GM21515 (cell line): Measurements from ENCODE around the gene ZNF578.
"Not testable (repeated sequence)": the region's sequence is repeated elsewhere in the genome, so short reads cannot be mapped to it uniquely, and the experiment has no call there.

Source experiments
- ATAC-seq: cut with Tn5 transposase; IDR thresholded peaks from one replicate; pipeline ENCODE4 v1.9.1; 2021; ENCODE audit not compliant: unreplicated experiment

The ZNF578 gene

DNA sequence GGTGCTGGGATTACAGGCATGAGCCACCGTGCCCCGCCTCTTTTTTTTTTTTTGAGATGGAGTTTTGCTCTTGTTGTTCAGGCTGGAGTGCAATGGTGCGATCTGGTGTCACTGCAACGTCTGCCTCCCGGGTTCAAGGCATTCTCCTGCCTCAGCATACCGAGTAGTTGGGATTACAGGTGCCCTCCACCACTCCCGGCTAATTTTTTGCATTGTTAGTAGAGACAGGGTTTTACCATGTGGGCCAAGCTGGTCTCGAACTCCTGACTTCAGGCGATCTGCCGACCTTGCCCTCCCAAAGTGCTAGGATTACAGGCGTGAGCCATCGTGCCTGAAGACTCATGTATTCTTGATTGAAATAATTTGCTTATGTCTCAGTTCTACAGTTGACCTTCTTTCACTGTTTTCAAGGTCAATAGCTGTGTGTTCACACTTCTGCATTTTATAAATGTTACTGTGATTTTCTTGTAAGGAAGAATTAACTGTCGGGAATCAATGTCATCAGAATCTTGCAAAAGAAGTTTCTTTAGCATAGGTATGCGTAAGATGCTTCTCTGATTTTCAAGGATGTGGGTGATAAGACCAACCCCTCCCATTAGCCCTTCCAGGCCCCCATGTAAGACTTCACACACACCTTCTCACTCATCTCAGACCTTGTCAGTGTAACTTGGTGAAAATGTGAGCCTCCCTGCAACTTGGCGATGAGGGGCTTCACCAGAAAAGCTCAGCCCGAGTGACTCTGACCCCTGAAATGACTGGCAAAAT lies 104.1 kb downstream of the ZNF578 start:
- no peak for ATAC-seq

- ATAC-seq: not testable (repeated sequence)
Observed at GRCh38 chr19:52558732-52559445, 105.5 kb downstream of the ZNF578 start.

GRCh38 chr19:52561611-52562010 lies 108.3 kb downstream of the ZNF578 start:
- ATAC-seq: not testable (repeated sequence)
